ENCODE measurements around the gene DIPK1B.
A peak's percentile ranks its signal among the peaks of the same experiment; 100 is the strongest.

The DIPK1B gene

DNA sequence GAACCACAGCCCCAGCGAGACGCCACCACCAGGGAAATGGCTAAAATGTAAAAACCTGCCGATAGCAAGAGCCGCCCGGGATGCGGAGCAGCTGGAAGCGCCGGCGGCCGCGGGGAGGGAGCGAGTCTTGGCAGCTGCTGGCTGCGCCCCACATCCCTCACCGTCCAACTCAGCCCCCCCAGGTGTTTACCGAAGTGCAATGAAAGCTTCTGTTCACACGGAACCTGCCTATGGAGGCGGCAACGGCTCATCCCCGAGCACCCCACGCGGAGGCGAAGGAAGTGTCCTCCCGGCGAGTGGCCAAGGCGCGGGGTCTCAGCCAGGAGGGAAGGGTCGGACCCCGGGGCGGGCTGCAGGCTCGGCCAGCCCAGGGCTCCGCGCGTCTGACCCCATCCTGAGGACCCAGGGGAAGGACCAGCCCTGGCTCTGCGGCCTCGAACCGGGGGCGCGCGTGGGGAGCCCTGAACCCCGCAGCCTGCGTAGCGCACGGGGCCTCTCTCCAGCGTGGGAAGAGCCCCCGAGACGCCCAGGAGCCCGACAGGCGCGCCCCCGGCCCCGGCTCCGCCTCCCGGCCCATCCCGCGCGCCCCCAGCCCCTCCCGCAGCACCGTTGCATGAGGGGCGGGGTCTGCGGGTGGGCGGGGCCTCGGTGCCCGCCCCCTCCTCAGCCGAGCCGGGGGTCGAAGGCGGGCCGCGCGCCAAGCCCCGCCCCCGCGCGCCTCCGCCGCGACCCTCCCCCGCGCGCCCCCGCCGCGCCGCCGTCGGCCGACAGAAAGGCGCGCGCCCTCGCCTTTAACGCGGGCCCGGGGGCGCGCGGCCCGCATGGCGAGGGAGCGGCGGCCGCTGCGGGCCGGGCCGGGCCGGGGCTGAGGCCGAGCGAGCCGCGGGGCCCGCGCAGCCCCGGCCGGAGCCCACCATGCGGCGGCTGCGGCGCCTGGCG, at the start of gene DIPK1B:
Gene DIPK1B (plus strand): TSS at position 822 of the 939 bp plus-strand sequence. CDS start 94 bp downstream, at position 916.
- peak; percentile 85 for DNase-seq (ENCODE audit: low spot score)

DNA sequence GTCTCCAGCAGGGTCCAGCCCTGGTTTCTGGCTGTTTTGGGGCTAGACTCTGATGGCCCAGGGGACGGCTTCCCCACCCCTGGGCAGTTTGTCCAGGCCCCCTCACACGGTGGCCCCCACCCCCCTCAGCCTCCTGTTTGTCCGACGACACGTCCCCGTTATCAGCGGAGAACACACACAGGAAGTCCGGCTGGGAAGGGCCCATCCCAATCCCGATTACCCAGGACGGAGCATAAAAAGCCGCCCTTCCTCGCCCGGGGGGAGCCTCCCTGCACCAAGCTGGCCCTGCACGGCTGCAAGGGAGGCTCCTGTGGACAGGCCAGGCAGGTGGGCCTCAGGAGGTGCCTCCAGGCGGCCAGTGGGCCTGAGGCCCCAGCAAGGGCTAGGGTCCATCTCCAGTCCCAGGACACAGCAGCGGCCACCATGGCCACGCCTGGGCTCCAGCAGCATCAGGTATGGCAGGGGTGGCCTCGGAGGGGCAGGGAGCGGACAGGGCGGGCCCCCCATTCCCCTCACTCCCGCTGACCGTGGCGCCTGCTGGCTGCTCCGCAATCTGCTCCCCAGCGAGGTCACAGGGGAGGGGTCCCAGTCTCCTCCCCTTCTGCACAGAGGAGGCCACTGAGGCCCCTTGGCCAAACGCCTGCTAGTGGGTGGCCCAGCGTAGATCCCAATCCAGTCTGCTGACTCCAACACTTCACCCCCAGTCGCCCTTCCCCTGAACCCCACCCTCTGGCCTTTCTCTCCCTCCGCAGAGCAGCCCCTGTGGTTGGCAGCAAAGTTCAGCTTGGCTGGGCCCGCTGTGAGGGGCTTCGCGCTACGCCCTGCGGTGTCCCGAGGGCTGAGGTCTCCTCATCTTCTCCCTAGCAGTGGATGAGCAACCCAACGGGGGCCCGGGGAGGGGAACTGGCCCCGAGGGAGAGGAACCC, 49.5 kb upstream of the DIPK1B start, which contains the start of gene EGFL7:
Gene EGFL7 (plus strand): TSS at position 261 of the 926 bp plus-strand sequence. CDS start 5,367 bp downstream, outside the sequence.
- DNase-seq (ENCODE audit: low spot score): no peak

DNA sequence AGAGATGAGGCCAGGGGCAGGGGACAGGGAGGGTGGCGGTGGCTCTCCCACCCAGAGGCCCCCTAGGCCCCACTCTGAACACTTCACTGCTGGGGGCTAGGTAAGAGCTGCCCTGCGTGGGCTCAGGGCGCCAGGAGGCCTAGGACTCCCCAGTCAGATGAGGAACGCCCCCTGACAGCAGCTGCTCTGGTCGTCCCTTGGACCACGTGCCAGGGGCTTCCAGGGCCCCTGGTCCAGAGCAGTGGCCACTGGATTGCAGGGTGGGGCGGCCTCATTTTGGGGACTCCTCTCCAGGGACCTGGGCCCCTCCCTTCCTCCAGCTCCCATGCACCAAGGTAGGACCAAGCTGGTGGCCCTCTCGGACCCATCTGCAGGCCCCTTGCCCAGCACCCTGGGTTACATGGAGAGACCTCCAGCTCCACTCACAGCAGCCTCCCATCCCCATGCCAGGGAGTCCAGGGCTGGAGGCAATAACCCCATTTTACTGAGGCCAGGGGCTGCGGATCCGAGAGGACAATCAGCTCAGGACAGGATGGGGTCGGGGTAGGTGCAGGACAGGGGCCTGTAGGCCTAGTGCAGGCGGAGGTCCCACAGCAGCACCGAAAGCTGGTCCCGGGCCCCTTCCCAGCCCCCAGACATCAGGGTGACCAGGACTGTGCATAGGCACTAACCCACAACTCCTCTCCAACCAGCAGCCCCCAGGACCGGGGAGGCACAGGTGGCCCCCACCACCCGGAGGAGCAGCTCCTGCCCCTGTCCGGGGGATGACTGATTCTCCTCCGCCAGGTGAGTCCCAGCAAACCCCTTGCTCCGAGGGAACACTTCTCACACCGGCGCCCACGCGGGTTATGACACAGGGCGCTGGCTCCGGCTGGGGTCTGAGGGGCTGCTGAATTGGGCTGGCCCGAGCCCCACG, 48.1 kb upstream of the DIPK1B start:
- DNase-seq (ENCODE audit: low spot score): no peak

DNA sequence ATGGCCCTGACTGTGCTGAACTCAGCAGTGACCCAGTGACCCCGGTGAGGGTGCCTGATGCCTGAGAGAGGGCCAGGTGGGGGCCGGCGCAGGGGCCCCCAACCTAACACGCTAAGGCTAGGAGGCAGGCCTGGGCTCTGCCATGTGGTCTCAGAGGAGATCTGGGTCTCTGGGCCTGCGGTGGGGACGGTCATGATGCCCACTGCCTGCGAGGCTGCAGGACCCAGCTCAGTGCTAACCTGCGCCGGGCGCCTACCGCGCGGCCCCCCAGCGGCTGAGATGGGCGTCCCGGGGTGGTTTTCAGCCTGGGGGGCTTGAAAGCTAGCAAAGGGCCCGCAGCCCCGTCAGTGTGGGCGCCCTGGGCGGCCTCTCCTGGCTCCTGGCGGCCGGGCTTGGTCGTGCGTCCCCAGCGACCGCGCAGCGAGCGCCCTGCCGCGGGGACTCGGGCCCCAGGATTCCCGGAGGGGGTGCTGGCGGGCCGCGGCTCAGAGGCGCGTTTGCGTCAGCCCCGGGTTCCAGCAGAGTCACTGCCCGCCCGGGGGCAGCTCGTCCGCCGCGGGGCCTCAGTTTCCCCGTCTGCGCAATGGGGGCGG, 47.2 kb upstream of the DIPK1B start:
- peak; percentile 73 for DNase-seq (ENCODE audit: low spot score)

DNA sequence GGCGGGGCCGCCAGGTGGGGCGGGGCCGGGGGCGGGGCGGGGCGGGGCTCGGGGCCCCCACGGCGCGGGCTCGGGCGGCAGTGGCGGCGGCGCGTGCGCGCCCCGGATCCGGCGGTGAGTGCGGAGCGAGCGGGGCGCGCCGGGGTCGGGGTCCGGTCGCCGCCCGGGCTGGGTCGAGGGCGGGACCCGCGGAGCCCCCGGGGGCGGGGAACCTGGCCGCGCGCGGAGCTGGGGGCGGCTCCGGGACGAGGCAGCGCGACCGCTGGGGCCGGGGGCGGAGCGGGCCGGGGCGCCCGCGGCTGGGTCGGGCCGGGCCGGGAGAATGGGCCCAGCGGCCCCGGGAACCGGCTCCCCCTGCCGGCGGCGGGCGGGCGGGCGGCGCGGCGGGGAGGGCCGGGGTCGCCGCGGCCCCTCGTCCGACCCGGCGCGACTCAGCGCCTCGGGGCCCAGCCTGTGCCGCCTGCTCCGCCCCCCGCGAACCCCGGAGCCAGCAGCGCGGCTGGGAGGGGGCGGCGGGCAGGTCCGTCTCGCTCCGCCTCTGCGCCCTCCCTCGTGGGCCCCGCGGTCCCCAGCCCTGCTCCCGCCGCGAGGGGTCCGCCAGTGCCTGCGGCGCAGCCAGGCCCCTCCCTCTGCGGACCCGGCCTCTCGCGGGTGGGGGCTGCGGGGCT, 46.5 kb upstream of the DIPK1B start:
- peak; percentile 70 for DNase-seq (ENCODE audit: low spot score)

DNA sequence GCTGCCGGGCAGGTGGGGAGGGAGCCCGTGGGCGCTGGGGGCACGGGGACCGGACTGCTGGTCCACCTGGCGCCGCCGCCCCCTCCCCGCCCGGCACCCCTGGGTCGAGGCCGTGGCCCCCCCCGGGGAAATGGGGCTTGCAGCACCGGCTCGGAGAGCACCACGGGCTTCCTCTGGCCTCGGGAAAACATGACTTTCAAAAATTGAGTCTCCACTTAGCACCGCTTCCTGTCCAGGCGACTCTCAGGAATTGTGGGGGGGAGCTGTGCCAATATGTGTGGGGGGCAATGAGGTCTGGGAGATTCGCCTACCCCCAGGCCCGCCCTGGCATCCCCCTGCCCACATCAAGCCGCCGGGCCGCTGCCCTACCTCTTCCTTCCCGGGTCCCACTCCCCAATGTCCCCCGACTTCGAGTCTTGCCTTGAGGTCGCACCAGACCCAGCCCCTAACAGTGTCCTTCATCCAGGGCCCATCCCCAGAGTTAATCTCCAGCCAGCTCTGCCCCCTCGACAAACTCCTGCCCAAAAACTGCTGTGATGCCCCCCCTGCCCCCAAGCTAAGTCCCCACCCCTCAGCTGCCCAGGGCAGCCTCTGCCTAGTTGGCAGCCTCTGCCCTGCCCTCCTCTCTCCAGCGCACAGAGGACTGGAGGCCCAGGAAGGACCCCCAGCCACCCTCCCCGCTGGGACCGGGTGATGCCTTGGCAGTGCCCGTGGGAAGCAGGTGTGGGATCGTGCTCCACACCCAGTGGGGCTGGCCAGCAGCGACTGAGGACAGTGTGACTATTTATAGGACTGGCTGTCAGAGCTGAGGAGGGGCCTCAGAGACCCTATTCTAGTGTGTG, 45.8 kb upstream of the DIPK1B start:
- DNase-seq (ENCODE audit: low spot score): no peak

DNA sequence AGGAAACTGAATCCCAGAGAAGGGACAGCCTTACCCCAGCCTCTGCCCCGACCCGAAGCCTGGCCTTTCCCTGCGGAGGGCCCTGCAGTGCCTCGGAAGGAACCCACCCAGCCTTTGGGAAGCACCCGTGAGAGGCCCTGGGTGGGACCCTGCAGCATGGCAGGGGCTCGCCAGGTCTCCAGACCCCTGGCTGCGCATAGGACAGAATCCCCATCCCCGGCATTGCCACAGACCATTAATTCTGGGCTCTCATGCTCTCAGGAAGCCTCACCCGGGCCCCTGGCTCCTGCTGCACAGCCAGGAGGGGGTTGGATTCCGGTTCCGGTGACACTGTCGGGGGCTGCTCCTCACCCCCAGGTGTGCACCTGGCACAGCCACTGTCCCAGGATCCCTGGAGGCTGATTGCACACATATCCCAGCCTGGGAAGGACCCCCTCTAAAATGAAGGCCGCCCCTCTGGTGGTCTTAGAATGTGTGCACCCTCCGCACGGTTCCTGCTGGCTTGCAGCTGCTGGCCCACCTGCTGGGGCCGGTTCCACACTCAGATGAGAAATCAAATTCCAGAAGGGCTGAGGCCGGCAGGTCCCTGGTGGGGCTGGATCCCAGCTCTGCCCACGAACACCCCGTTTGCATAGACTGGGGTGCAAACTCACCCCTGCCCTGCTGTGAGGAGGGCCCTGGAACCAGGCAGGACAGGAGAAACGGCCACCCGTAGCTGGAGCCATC, 45.0 kb upstream of the DIPK1B start:
- no peak for DNase-seq (ENCODE audit: low spot score)

DNA sequence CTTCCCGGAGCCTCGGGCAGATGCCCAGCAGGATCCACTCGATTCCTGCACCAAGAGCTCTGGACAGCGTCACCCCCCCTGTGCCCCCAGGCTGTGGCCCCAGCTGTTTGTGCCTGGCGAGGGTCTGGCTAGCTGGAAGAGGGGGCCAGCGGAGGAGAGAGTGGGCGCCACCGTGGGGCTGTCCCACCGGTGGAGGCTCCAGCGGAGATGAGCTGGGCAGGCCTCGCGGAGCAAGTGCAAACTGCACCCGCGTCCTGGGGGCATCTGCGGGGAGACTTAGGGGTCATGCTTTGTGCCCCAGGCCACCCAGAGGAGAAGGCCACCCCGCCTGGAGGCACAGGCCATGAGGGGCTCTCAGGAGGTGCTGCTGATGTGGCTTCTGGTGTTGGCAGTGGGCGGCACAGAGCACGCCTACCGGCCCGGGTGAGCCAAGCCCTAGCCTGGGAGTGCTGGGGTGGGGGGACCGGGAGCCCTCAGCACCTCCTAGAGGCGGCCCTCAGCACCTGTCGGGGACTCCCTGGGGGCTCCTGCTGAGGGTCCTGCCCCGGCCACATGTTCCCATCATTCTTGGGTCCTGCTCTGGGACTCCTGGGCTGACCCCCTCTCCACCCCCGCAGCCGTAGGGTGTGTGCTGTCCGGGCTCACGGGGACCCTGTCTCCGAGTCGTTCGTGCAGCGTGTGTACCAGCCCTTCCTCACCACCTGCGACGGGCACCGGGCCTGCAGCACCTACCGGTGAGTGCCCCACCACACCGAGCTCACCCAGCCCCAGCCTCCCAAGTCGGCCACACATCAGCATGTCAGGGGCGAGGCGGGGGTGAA, 44.2 kb upstream of the DIPK1B start:
- no peak for DNase-seq (ENCODE audit: low spot score)

DNA sequence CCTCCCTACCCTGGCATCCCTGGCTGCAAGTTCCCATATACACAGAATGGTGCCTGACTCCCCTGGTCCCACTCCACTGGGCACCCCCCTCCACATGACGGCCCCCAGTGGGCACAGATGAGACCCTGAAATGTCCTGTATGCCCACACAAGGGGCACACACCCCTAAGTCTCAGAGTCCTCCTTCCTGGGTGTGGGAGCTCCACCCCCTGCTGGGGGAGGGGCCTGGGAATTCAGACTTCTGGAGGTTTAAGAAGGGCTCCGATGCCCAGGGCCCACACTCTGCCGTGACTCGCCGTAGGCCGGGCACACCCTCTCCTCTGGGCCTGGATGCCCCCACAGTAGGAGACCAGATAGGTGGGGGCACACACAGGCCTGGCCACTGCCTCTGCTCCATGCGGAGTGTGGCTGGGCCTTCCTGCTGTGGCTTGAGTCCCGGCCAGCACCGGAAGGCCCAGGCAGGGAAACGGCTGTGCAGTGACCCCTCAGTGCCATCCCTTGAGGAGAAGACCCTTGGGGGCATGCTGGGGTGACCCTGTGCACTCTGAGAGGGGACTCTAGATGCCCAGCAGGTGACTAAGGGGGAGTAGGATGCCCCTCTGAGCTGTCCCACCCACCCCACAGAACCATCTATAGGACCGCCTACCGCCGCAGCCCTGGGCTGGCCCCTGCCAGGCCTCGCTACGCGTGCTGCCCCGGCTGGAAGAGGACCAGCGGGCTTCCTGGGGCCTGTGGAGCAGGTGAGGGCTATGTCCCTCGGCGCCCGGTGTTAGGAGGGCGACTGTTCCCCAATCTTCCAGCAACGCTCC, 43.2 kb upstream of the DIPK1B start:
- no peak for DNase-seq (ENCODE audit: low spot score)

DNA sequence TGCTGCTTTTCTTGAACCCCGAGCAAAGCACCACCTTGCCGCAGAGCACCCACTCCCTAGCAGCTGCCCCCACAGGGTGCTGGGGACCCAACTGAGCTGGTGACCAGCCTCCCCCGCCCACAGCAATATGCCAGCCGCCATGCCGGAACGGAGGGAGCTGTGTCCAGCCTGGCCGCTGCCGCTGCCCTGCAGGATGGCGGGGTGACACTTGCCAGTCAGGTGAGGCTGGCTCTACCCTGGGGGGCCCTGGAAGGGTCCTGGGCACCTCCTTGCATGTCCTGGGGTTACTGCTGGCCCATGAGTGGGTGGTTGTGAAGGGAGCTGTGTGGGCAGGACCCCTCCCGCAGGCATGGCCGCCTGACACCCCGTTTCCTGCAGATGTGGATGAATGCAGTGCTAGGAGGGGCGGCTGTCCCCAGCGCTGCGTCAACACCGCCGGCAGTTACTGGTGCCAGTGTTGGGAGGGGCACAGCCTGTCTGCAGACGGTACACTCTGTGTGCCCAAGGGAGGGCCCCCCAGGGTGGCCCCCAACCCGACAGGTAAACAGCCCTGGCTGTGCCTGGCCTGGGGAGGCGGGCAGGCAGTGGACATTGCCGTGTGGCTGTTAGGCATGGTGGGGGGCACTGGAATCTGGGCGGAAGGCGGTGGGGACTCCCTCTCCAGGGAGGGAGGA, 42.4 kb upstream of the DIPK1B start:
- no peak for DNase-seq (ENCODE audit: low spot score)

DNA sequence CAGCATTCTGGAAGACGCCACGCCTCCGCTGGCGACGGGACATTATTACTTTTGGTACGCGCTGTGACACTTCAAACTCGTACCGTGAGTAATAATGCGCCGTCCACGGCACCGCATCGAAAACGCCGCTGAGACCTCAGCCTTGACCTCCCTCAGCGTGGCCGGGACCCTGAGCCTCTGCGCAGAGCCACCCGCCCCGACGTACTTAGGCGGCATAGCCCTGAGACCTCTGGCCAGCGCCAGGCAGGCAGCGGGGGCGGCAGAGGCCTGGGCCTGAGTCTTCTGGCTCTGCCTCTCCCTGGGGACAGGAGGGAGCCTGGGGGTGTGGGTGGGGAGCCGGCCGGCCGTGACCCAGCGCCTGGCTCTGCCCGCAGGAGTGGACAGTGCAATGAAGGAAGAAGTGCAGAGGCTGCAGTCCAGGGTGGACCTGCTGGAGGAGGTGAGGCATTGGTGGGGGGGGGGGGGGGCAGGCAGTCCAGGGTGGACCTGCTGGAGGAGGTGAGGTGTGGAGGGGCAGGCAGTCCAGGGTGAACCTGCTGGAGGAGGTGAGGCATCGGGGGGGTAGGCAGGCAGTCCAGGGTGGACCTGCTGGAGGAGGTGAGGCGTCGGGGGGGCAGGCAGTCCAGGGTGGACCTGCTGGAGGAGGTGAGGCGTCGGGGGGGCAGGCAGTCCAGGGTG, 41.7 kb upstream of the DIPK1B start:
- no peak for DNase-seq (ENCODE audit: low spot score)

DNA sequence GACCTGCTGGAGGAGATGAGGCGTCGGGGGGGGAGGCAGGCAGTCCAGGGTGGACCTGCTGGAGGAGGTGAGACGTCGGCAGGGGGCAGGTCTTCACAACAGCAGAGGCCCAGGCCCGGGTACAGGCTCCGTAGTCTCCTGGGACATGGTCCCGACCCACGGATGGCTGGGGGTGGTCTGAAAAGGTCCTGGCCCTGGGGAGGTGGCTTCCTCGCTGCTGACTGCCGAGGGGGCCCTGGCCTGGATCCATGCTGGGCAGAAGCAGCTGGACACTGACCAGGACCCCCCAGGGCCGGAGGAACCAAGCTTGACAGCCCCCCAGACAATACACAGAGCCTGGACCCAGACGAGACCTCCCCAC, 41.1 kb upstream of the DIPK1B start:
- no peak for DNase-seq (ENCODE audit: low spot score)

DNA sequence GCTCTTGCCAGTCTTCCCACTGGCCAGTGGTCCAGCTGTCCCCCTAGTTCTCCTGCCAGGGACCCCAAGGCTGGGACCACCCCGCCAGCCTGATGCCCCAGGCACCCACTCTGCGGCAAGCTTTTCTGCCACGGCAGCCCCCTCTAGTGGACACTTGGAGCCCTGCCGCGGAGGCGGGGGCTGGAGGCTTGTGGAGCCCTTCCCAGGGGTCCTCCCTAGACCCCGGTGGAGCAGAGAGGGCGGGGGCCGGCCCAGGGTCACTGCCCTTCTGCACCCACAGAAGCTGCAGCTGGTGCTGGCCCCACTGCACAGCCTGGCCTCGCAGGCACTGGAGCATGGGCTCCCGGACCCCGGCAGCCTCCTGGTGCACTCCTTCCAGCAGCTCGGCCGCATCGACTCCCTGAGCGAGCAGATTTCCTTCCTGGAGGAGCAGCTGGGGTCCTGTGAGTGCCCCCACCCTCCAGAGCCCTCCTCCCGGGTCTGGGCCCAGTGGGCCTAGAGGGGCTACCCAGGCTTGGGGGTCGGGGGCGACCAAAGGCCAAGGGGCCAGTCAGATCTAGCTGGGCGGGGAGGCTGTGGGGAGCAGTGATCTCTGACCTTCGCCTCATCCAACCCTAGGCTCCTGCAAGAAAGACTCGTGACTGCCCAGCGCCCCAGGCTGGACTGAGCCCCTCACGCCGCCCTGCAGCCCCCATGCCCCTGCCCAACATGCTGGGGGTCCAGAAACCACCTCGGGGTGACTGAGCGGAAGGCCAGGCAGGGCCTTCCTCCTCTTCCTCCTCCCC, 40.5 kb upstream of the DIPK1B start:
- DNase-seq (ENCODE audit: low spot score): peak; percentile 85

DNA sequence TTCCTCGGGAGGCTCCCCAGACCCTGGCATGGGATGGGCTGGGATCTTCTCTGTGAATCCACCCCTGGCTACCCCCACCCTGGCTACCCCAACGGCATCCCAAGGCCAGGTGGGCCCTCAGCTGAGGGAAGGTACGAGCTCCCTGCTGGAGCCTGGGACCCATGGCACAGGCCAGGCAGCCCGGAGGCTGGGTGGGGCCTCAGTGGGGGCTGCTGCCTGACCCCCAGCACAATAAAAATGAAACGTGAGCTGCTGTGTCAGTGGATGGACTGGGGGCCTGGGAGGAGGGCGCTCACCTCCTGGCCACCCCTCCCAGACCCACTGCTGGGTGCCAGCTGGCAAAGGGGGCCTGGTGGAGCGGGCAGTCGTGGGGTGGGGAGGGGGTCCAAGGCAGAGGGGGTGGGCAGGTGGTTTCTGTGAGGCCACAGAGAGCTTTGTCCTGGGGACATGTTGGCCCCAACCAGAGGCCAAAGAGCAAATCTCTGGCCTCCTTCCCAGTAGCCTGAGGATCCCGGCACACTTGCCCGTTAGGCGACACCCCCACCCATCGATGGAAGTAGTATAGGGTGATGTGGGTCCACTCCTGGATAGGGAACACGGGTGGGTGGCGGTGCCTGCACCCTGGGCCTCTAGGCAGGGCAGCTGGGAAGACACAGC, 39.8 kb upstream of the DIPK1B start:
- DNase-seq (ENCODE audit: low spot score): no peak

Measured in ecto neural progenitor cell (in vitro differentiated cells).